ENCODE data around the gene GSG1. TPM values are rescaled to one million over a fixed set of nuclear protein-coding genes. Genes with fewer than 3 reads are reported as not detected.

The GSG1 gene
- total RNA-seq, 1 donor from 2014 or later: not detected

GRCh38 chr12:13127444-13127843 lies 24.0 kb upstream of the GSG1 start:
- peaks cover 61% of the 10 kb centered on the region for H3K4me1 Mint-ChIP-seq (ENCODE audit: unreplicated experiment)
- H3K4me3 Mint-ChIP-seq (ENCODE audit: unreplicated experiment): no peak overlapping the region
- DNase-seq (ENCODE audit: extremely low spot score, unreplicated experiment): no peak
- no peaks in the 10 kb centered on the region for H3K9me3 Mint-ChIP-seq (ENCODE audit: unreplicated experiment)
- no peak for TF ChIP-seq CTCF (IDR thresholded peaks at IDR 0.05)
- peak overlapping the region; percentile 23 for H3K27ac Mint-ChIP-seq (ENCODE audit: unreplicated experiment)
- no peaks in the 10 kb centered on the region for H3K27me3 Mint-ChIP-seq (ENCODE audit: unreplicated experiment)
- no peaks in the 10 kb centered on the region for H3K36me3 Mint-ChIP-seq (ENCODE audit: unreplicated experiment)

- Mint-ChIP-seq H3K4me3 (ENCODE audit: unreplicated experiment) (no peak overlapping the region), H3K36me3 (ENCODE audit: unreplicated experiment) (no peaks in the 10 kb centered on the region), H3K27ac (ENCODE audit: unreplicated experiment) (no peak overlapping the region), H3K4me1 (ENCODE audit: unreplicated experiment) (peaks cover 52% of the 10 kb centered on the region), H3K27me3 (ENCODE audit: unreplicated experiment) (no peaks in the 10 kb centered on the region), H3K9me3 (ENCODE audit: unreplicated experiment) (no peaks in the 10 kb centered on the region)
- no peak for TF ChIP-seq CTCF (IDR thresholded peaks at IDR 0.05)
- no peak for DNase-seq (ENCODE audit: extremely low spot score, unreplicated experiment)
Observed at GRCh38 chr12:13126494-13126893, 23.0 kb upstream of the GSG1 start.

GRCh38 chr12:13125996-13126395 lies 22.5 kb upstream of the GSG1 start:
- Mint-ChIP-seq H3K27ac (ENCODE audit: unreplicated experiment) (no peak overlapping the region), H3K4me3 (ENCODE audit: unreplicated experiment) (no peak overlapping the region), H3K9me3 (ENCODE audit: unreplicated experiment) (no peaks in the 10 kb centered on the region), H3K27me3 (ENCODE audit: unreplicated experiment) (no peaks in the 10 kb centered on the region), H3K36me3 (ENCODE audit: unreplicated experiment) (no peaks in the 10 kb centered on the region), H3K4me1 (ENCODE audit: unreplicated experiment) (peaks cover 47% of the 10 kb centered on the region)
- no peak for DNase-seq (ENCODE audit: extremely low spot score, unreplicated experiment)
- TF ChIP-seq CTCF (IDR thresholded peaks at IDR 0.05): no peak

GRCh38 chr12:13124656-13125505 lies 21.4 kb upstream of the GSG1 start:
- TF ChIP-seq CTCF (IDR thresholded peaks at IDR 0.05): no peak
- no peak for DNase-seq (ENCODE audit: extremely low spot score, unreplicated experiment)
- no peaks in the 10 kb centered on the region for H3K9me3 Mint-ChIP-seq (ENCODE audit: unreplicated experiment)
- no peak overlapping the region for H3K27ac Mint-ChIP-seq (ENCODE audit: unreplicated experiment)
- no peak overlapping the region for H3K4me3 Mint-ChIP-seq (ENCODE audit: unreplicated experiment)
- H3K27me3 Mint-ChIP-seq (ENCODE audit: unreplicated experiment): no peaks in the 10 kb centered on the region
- H3K36me3 Mint-ChIP-seq (ENCODE audit: unreplicated experiment): no peaks in the 10 kb centered on the region
- peaks cover 40% of the 10 kb centered on the region for H3K4me1 Mint-ChIP-seq (ENCODE audit: unreplicated experiment)

GRCh38 chr12:13121568-13121967 lies 18.1 kb upstream of the GSG1 start:
- Mint-ChIP-seq H3K27me3 (ENCODE audit: unreplicated experiment) (no peaks in the 10 kb centered on the region), H3K27ac (ENCODE audit: unreplicated experiment) (no peak overlapping the region), H3K9me3 (ENCODE audit: unreplicated experiment) (no peaks in the 10 kb centered on the region), H3K36me3 (ENCODE audit: unreplicated experiment) (no peaks in the 10 kb centered on the region), H3K4me1 (ENCODE audit: unreplicated experiment) (peaks cover 19% of the 10 kb centered on the region), H3K4me3 (ENCODE audit: unreplicated experiment) (no peak overlapping the region)
- no peak for TF ChIP-seq CTCF (IDR thresholded peaks at IDR 0.05)
- DNase-seq (ENCODE audit: extremely low spot score, unreplicated experiment): no peak
